GM18517 (cell line): ENCODE data around the gene C4orf46.
"Not testable (repeated sequence)": the region's sequence is repeated elsewhere in the genome, so short reads cannot be mapped to it uniquely, and the experiment has no call there.

Experiments used
- ATAC-seq: cut with Tn5 transposase; IDR thresholded peaks from one replicate; pipeline ENCODE4 v1.9.1; 2021; ENCODE audit warnings: mild to moderate bottlenecking, moderate library complexity; ENCODE audit not compliant: unreplicated experiment

Gene C4orf46

GRCh38 chr4:158671665-158671914, at the start of gene C4orf46:
C4orf46 (minus strand) TSS chr4:158671887; CDS start chr4:158671801, 86 bp downstream.
- ATAC-seq, result no peak

GRCh38 chr4:158715802-158716201, 44.1 kb upstream of the C4orf46 start:
- ATAC-seq, result no peak

- no peak for ATAC-seq
Measured at GRCh38 chr4:158714937-158715336, 43.2 kb upstream of the C4orf46 start.

GRCh38 chr4:158712622-158713021, 40.9 kb upstream of the C4orf46 start:
- ATAC-seq, result not testable (repeated sequence)

GRCh38 chr4:158710814-158711213, 39.1 kb upstream of the C4orf46 start:
- ATAC-seq, result no peak

GRCh38 chr4:158704274-158704673, 32.6 kb upstream of the C4orf46 start:
- no peak for ATAC-seq

- ATAC-seq, result no peak
Measured at GRCh38 chr4:158688813-158689212, 17.1 kb upstream of the C4orf46 start.

- no peak for ATAC-seq
Measured at GRCh38 chr4:158682066-158682465, 10.4 kb upstream of the C4orf46 start.

- no peak for ATAC-seq
Measured at GRCh38 chr4:158681629-158682028, 9.9 kb upstream of the C4orf46 start.

GRCh38 chr4:158678767-158679166, 7.1 kb upstream of the C4orf46 start:
- no peak for ATAC-seq

GRCh38 chr4:158676076-158676475, 4.4 kb upstream of the C4orf46 start:
- no peak for ATAC-seq

- no peak for ATAC-seq
Measured at GRCh38 chr4:158673633-158674032, 1.9 kb upstream of the C4orf46 start.

- ATAC-seq, result peak; percentile 94
Measured at GRCh38 chr4:158671915-158672806, 474 bp upstream of the C4orf46 start, which contains the start of gene ETFDH. ETFDH (plus strand) TSS chr4:158672296; CDS start chr4:158672457, 161 bp downstream.

- peak; percentile 28 for ATAC-seq
Measured at GRCh38 chr4:158670975-158671664, 567 bp downstream of the C4orf46 start.

- ATAC-seq, result no peak
Measured at GRCh38 chr4:158669310-158669709, 2.4 kb downstream of the C4orf46 start.

GRCh38 chr4:158667651-158668198, 4.0 kb downstream of the C4orf46 start:
- ATAC-seq, result no peak

- no peak for ATAC-seq
Measured at GRCh38 chr4:158666892-158667291, 4.8 kb downstream of the C4orf46 start.

- ATAC-seq, result no peak
Measured at GRCh38 chr4:158664806-158665205, 6.9 kb downstream of the C4orf46 start.

GRCh38 chr4:158663707-158664625, 7.7 kb downstream of the C4orf46 start:
- ATAC-seq, result not testable (repeated sequence)

- not testable (repeated sequence) for ATAC-seq
Measured at GRCh38 chr4:158663255-158663654, 8.4 kb downstream of the C4orf46 start.

- ATAC-seq, result no peak
Measured at GRCh38 chr4:158657291-158657690, 14.4 kb downstream of the C4orf46 start.
